HG03095 (cell line): Measurements from ENCODE around the gene CPB1.

Experiments used
- ATAC-seq: cut with Tn5 transposase; IDR thresholded peaks from one replicate; pipeline ENCODE4 v1.9.1; 2021; ENCODE audit warnings: moderate library complexity; ENCODE audit not compliant: unreplicated experiment

Gene CPB1

DNA sequence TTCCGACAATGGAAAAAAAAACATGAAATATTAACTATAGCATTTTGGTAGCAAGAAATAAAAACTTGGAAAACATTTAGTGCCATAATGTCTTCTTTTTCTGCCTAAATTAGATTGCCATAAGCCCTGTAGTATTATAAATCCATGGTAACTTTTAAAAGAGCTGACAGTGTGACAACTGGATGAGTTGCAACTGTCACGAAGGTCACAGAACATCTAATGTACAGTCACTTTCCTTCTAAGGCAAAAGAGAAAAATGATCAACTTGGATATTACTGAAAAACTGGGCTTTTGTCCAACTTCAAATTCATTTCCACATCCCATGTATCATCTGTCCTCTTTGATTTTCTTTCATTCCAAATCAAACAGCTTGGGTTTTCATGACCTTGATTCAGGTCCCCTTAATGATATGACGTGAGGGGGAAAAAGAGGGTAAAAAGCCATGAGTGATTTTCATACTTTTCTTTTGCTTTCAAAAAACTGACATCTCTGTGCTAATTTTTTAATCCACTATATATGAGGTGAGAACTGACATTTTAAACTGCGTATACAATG lies 602 bp downstream of the CPB1 start:
- no peak for ATAC-seq

DNA sequence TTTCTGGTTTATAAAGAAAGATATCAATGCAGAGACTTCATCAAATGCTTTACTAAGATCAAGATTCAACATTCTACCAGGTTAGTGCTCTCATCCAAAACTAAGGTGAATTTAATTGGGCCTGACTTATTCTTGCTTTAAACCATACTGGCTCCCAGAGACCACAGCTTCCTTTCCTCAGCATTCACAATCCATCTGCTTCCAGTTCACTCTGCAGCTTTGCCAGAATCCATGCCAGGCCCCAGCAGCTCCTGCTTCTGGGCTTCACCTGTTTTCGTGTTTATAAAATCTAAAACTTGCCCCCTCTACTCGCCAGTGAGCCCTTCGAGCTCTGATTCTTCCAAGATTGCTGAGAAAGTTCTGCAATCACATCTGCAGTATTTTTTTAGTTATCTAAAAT lies 2.3 kb downstream of the CPB1 start:
- no peak for ATAC-seq

DNA sequence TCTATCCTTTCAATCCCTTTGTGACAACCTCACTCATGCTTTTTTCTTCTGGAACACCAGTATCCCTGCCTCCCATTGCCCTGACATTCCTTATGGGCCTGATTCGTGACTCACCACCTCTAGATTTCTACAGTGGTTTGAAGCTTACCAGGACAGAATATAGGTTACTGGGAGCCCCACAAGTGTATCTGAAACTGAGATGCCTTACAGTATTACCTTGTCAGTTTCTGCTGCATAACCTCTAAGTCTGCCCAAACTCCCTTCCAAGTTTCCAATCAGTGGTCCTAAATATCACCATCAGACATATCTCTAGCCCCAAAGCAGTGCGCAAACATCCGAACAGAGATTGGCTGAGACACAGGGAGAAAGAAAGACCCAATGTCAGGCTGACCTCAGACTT lies 5.6 kb downstream of the CPB1 start:
- no peak for ATAC-seq

DNA sequence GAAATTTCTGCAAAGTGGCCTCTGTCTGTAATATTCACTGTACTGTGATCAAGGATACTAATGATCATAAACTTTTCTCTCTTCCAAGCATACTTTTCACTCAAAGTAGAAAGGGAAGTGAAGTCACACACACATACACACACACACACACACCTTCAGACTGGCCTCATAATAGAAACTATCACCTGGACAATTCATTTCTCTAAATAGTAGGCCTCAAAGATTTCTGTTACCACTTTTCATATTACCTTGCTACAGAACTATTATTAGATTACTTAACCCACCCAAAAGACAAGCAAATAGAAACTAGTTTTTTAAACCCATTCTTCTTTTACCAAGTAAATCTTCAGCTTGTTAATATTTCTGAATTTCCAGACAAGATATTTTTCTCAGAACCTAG lies 12.2 kb downstream of the CPB1 start:
- ATAC-seq: peak; percentile 77

DNA sequence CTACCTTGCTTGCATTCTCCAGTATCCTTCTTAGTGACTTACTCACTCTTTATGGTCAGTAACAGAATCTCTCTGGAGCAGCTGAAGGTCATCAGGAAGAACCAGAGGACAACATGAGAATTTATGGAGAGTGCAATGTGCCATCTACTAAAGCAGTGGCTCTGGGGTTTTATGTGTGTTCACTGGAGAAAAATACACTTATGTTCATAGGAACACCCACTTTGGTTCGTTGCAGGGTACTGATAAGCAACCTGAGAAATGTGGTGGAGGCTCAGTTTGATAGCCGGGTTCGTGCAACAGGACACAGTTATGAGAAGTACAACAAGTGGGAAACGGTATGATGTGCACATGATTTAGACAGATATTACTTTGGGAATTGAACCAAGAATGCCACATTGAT lies 12.8 kb downstream of the CPB1 start:
- no peak for ATAC-seq

DNA sequence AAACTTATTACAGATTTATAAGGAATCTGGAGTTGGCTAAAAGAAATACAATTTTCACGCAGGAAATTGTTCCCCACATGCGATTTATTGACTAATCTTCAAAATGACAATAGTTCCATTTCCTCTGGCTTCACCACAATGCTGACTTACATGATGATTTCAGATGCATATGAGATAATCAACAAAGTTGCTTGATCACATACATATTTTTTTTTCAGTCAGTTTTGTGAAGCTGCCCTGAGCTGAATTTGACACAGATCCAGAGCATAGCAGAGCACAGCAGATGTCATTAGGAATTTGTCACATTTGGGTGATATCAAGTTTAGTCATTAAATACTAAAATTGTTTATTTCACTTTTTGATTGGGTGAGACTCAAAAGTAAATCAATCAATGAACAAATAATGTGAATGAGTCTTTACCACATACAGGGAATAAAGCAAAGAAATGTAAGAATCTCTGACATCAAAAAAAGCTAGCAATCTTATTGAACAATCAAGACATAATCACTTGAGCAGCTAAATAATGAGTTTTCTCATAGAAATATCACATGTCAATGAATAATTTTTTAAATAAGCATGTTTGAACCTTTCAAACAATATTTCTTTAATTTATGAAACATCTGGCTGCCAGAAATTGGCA lies 18.3 kb downstream of the CPB1 start:
- no peak for ATAC-seq

DNA sequence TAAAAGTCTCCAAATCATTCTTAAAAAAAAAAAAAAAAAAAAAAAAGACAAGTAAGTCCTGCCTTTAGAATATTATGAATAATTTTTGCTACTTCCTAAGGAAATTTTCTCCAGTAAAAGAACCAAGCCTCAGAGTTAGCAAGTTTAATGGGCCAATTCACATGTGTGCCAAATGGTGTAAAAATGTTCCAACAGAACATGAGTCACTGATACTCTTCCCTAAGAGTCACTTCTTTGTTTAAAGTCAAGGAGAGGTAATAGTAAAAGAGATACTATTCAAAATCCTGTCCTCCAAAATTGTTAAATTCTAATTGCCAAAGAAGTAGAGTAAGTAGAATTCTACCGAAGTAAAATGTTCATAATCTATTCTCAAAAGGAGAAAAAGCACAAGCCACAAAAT lies 19.7 kb downstream of the CPB1 start:
- no peak for ATAC-seq

DNA sequence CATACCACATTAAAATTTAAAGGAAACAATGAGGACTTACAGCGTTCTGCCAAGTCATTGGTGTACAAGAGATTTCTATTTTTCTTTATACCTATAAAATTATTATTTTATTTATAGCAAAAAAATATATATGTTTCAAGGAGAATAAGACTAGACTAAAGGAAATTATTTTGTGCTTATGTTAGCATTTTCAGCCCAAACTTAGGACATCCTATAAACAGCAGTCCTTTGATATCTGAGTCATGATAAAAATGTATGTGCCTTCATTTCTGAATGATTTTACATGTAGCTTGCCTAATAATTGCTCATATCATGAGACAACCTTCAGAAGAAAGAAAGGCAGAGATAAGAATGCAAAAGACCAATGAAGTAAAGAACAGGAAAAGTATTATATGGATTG lies 20.8 kb downstream of the CPB1 start:
- no peak for ATAC-seq

DNA sequence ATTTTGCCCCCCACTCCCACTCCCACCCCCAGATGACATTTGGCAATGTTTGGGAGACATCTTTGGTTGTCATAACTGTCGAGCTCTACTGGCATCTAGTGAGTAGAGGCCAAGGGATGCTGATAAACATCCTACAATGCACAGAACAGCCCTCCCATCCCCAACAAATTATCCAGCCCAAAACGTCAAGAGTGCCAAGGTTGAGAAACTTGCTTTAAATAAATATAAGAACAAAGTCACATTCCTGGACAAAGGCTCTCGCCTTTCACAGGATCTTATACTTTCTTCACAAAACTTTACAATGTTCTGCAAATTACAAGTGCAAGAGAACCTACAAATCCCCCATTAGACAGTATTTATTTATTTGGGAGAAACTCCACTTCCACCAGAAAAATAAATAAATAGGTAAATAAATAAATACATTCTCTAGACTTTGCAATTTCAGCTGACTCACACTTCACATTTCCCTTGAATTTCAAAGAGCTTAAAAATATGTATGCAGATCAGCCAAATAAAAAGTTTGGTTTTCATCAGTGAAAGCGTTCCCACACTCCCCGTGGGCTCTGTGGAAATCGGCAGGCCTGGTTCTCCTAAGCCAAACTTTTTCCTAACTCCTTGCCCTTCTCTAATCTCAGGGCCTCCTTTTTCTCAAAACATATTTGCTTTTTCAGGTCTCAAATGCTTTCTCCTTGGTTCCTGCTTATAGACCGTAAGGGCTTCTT lies 24.8 kb downstream of the CPB1 start:
- ATAC-seq: no peak

DNA sequence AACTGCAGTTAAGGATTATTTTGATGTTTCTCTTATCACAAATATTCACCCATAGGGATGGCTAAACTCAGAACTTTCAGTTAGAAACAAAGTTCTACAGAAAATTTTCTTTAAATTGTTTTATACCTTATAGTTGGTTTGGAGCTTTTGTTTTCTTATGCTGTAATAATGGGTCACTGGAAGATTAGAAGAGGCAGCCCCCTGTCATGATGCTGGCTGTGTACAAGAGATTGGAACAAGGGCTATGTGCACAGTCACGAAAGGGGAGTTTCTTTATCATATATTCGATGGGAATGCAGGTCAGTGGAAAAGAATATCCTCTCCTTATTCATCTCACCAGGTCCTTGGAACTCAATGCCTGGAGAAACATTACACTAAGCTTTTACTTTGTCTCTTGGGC lies 25.5 kb downstream of the CPB1 start:
- ATAC-seq: no peak

DNA sequence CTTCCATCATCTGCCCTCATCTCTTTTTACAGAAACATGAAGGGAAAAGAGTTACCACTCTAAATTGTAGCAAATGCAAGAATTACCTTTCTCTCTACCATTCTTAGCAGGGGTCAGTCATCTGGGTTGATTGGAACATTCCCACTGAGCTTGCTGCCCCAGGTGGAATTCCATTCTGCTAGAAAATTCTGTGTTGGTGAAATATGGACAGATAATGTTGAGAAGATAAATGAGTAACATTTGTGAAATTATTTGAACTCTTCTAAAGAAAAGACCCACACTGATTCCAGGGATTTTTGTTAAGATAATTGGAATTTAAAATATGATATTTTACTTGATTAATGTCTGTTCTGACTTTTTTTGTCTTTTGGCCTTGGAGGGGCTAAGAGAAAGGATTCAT lies 26.4 kb downstream of the CPB1 start:
- ATAC-seq: no peak

DNA sequence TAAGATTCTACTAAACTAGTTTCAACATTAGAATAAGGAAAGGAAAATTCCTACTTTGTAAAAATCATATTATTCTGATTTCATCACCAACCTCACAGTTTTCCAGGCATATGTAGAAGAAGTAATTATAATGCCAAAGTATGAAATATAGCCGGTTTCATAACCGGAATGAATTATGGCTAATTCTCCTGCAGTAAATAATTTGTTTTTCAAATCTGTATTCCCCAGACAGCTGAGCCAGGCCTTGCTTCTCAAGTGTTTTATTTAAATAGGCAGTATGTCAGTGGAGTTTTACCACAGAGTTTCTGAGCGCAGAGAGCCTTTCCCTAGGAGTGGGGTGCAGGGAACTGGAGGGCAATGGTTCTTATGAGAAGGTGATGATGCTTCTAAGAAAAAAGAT lies 28.8 kb downstream of the CPB1 start:
- no peak for ATAC-seq

DNA sequence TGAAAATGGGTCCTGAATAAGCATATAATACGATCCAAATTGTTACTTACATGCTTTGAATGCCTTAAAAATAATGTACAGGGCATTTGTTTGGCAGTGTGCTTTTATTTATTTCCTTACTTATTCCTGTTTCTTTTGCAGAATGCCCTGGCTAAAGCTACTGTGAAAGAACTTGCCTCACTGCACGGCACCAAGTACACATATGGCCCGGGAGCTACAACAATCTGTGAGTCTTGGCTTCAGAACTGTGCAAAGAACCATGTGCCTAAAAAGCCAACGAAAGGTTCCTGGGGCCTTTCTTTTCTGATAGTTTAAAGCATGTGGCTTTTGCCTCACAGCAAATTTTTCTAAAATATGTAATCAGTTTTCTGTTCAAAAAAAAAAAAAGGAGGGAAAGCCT lies 29.7 kb downstream of the CPB1 start:
- ATAC-seq: no peak

DNA sequence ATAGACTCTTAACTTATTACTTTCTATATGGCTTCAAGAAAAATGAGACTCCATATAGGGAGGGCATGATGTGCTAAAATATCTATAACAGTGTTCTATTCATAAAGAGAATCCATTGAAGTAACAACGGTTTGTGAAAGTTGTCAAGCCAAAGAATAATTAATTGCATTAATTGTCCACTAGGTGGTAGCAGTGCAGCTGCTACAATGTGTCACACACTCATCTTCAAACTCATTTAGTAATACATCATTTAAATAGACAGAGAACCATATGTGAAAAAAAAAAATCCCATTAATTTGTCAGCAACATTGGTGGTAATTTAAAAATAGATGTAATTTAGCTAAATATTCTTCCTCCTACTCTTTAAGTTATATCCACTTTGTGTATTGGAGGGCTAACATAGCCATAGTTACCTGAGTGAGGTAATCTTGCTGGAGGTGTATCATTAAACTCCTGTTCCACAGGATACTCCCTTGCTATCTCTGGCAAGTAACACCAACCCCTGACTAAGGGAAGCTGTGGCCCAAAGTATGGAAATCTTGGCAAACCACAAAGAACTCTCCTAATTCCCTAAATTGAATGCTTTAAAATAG lies 33.8 kb downstream of the CPB1 start:
- ATAC-seq: no peak

DNA sequence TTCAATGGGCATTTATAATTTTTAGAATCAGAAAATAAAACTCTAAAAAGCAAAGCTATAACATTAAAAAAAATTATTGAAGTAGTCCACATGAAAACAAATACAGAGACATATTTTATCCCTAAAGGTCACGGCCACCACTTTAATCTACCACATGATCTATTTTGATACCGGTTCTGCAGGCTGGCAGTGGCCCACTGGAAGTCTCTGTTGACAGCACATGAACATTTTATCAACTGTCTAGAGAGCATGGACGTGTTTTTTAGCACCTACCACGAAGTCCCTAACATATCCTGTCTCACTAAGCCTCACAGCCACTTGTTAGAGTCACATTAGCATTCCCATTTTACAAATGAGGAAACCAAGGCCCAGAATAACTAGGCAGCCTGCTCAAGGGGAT lies 35.7 kb downstream of the CPB1 start:
- ATAC-seq: no peak

DNA sequence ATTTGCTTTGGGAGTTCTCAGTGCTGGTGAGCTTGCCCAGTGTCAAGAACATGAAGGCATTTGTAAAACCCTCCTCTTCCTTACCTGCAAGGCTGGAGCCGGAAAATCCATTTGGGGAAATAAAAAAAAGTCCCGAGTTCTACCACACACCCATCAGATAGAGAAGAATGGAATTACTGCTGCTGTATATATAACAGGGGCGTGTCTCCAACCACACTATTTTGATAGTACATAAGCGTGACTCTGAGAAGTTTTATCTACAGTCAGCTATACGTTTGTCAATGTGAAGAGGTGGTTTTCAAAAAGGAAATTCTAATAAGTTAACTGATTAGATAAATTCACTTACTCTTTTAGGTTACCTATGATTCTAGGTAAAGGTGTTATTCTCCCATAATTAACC lies 36.2 kb downstream of the CPB1 start:
- ATAC-seq: no peak

DNA sequence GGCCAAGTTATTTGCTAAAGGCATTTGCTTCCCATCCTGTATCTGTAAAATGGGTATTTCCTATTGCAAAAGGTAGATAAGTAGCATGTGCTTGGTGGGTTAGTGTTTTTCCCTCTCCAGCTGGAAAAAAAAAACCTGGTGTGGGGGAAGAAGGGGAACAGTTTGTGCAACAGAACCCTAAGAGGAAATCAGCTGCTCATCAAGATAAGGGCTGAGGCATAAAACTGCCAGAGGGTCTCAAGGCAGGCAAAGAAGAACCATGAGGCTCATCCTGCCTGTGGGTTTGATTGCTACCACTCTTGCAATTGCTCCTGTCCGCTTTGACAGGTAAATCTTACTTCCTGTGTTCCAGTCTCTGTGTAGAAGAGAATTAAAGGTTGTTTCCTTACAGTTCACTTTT lies 37.4 kb downstream of the CPB1 start, which contains the start of gene CPA3:
Gene CPA3 (plus strand): TSS at position 248 of the 400 bp plus-strand sequence. CDS start 12 bp downstream, at position 260.
- no peak for ATAC-seq

DNA sequence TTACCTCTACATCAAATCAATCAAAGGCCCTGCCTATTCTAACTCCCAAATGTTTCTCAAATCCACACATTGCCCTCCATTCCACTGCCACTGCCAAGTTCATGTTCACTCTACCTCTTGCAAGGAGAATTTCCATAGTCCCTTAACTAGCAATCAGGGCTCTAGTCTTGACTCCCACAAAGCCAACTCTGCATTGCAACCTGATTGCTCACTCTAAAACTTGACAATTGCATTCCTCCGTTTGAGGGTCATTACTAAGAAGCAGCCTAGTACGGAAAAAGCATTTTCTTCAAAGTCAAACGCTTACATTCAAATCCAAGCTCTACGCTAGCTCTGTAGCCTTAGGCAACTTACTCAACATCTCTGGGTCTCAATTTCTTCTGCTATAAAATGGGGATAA lies 38.6 kb downstream of the CPB1 start:
- no peak for ATAC-seq

DNA sequence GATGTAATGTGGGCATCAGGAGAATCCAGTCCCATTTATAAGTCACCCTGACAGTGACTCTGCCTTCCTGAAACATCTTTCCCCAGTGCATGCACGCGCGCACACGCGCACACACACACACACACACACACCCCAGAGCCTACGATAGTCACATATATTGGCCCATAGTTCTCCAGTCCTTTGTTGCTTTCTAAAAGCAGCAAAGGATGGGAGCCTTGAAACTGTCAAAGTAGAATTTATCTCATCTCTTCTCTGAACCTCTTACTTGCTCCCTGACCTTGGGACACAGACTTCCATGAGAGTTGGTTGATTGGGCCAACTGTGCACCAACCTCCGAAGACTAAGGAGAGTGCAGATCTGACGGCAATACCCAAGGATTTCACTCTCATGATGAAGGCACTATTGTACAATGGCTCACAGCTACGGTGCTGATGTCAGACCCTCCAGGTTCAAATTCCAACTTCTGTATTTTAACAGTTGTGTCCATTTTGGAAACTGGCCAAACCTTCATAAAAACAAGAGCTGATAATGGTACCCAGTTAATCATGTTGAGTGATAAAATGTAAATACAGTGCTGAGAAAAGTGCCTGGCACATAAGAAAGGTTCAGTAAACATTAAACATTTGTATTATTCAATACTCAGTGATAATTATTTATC lies 45.8 kb downstream of the CPB1 start:
- ATAC-seq: no peak

DNA sequence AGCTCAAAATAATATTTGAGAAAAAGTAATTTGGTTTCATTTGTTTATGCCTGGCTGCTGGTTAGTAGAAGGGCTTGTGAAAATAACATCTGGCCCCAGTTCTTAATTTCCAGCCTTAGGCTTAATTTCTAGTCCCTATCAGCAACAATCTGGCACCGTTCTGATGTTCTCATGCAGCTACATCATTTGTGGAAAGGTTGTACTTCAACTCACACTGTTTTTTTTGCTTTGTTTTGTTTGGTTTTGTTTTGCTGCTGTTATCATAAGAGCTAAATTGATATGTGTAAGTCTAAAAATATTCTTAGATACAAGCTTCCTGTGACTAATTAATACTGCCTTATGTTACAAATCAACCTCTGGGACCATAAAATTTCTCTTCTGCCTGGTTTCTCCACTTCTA lies 46.4 kb downstream of the CPB1 start:
- no peak for ATAC-seq

DNA sequence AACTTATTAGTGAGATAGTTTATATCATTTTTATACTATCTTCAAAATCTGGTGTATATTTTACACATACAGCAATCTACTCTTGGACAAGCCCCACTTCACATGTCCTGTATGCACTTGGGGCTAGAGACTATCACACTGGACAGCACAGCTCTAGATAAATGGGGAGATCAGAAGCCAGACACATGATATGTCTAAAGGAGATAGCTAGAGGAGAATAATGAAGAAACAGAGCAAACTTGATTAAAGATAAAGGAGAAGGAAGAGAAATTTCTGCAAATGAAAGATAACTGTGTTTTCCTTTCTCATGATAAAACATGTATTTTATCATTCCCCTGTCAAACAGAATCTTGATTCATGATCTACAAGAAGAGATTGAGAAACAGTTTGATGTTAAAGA lies 50.5 kb downstream of the CPB1 start:
- no peak for ATAC-seq

DNA sequence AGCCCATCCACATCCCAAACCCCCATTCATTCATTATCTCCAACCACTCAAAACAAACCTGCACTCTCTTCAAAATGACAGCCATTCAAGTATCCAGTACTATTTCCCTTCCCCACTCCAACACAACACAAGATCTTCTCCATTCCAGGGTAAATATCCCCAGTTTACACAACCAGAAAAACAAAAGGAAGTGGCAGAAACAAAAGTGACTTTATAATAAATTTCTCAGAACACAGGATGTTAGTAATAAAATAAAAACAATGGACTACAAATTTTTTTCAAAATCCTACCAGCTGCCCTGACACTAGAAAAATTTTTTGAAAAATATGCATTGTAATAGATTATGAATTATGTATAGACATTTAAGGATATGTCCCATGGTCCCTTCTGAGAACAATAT lies 51.6 kb downstream of the CPB1 start:
- ATAC-seq: no peak
